ENCODE results near the gene IGFBP7. TPM values are rescaled to one million over a fixed set of nuclear protein-coding genes. Genes with fewer than 3 reads are reported as not detected.

IGFBP7 gene
- total RNA-seq, 4 donors from 2014 or later: 1,415 to 3,184 (median 2,179) TPM

DNA sequence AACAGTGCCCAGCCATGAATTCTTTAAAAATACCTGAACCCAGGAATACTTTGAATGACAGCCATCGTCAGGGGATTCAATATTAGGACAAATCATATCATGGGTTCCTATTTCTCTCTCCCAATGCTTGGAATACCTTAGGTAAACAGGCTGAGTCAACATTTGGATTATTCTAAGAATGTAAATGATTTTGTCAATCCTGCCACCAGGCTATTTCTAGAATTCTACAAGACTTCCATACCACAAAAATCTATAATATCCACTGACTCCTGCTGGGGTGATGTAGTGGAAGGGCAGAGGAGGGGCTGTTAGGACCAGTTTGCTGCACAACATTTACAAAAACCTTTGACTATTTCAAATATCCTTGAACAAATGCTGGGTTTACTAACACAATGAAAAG lies 65.2 kb downstream of the IGFBP7 start:
- Histone ChIP-seq H3K36me3 (no peaks in the 10 kb centered on the region), H3K27me3 (no peaks in the 10 kb centered on the region), H3K4me3 (no peak overlapping the region), H3K27ac (peak overlapping the region; percentile 4 to 79 (median 47)), H3K4me1 (peaks cover 0 to 72% (median 26%) of the 10 kb centered on the region in 4 donors), H3K9me3 (no peaks in the 10 kb centered on the region)
- WGBS, 2 donors: 95 to 100% methylated on average over 1 of the region's 1 CpG
- no peak for TF ChIP-seq POLR2A (IDR thresholded peaks at IDR 0.05)
- no peak for TF ChIP-seq EP300 (IDR thresholded peaks at IDR 0.05)
- TF ChIP-seq, protein P1, sequence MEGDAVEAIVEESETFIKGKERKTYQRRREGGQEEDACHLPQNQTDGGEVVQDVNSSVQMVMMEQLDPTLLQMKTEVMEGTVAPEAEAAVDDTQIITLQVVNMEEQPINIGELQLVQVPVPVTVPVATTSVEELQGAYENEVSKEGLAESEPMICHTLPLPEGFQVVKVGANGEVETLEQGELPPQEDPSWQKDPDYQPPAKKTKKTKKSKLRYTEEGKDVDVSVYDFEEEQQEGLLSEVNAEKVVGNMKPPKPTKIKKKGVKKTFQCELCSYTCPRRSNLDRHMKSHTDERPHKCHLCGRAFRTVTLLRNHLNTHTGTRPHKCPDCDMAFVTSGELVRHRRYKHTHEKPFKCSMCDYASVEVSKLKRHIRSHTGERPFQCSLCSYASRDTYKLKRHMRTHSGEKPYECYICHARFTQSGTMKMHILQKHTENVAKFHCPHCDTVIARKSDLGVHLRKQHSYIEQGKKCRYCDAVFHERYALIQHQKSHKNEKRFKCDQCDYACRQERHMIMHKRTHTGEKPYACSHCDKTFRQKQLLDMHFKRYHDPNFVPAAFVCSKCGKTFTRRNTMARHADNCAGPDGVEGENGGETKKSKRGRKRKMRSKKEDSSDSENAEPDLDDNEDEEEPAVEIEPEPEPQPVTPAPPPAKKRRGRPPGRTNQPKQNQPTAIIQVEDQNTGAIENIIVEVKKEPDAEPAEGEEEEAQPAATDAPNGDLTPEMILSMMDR (IDR thresholded peaks at IDR 0.05): no peak
- DNase-seq (ENCODE audit: low spot score in 2 of 2): no peak

DNA sequence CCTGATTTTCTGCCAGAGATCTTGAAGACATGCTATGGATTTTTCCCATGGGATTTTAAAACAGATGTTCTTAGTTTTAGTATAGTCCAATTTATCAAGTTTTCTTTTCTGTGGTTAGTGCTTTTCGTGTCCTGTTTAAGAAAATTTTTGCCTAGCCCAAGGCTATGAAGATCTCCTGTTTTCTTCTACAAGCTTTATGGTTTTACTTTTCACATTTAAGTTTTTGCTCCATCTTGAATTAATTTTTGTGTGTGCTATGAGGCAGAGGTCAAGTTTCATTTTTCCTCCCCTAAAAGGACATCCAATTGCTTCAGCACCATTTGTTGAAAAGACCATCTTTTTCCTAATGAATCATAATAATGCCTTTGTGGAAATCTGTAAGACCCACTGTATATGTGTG lies 65.9 kb downstream of the IGFBP7 start:
- Histone ChIP-seq H3K4me3 (no peak overlapping the region), H3K27me3 (no peaks in the 10 kb centered on the region), H3K36me3 (no peaks in the 10 kb centered on the region), H3K4me1 (peaks cover 0 to 79% (median 26%) of the 10 kb centered on the region in 4 donors), H3K9me3 (no peaks in the 10 kb centered on the region), H3K27ac (peak overlapping the region in 3 of 4 donors; percentile 4 to 79 (median 76))
- TF ChIP-seq, protein P1 (IDR thresholded peaks at IDR 0.05): no peak
- TF ChIP-seq POLR2A (IDR thresholded peaks at IDR 0.05) (no peak), EP300 (IDR thresholded peaks at IDR 0.05) (no peak)
- WGBS, 2 donors: 28 to 34% methylated on average over 1 of the region's 1 CpG
- DNase-seq (ENCODE audit: low spot score in 2 of 2): no peak

DNA sequence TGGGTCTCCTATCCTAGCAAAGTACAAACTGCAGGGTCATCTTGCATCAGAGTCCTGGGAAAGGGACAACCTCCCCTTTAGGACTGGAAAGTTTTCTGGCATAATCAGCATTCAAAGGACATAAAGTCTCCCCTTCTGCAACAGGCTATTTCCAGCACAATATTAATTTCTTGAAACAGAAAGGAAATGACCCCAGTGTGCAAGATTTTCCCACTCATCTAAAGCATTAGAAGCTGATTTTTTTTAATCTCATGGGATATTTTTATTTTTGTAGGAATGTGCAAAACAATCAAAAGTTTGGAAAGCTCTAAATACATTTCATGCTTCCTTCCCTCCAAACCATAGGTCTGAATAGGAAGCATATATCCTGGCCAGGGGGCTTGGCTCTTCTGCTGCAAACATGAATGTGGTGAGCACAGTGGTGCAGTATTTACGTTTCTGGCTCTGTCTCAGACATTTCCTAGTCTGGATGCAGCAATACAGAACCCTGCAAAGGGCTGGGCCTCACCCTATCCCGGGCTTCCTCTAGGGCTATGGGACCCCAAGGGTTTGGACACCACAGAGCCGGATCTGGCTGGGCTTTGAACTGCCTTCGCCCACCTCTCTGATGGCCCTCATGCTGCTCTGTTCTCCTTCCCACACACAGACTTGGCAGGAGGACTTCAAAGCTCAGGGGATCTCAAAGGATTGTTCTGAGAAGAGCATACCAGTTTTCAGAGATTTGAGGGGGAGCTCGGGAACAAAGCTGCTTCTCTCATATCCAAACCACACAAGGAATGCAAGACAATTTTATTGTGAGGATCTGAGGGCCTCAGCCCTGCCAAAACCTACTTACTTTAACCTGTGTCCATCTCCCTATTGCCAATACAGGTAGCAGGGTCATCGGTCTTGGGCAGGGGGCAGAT lies 66.6 kb downstream of the IGFBP7 start:
- peak in 1 of 2 donors; percentile 25 for DNase-seq (ENCODE audit: low spot score in 2 of 2)
- Histone ChIP-seq H3K27ac (peak overlapping the region; percentile 4 to 79 (median 69)), H3K27me3 (no peaks in the 10 kb centered on the region), H3K36me3 (no peaks in the 10 kb centered on the region), H3K4me1 (peaks cover 0 to 76% (median 26%) of the 10 kb centered on the region in 4 donors), H3K9me3 (no peaks in the 10 kb centered on the region), H3K4me3 (no peak overlapping the region)
- TF ChIP-seq EP300 (IDR thresholded peaks at IDR 0.05): peak in 1 of 2 donors; percentile 48
- TF ChIP-seq, protein P1 (IDR thresholded peaks at IDR 0.05): no peak
- 44 to 48% methylated on average over 6 of the region's 6 CpGs for WGBS, 2 donors

DNA sequence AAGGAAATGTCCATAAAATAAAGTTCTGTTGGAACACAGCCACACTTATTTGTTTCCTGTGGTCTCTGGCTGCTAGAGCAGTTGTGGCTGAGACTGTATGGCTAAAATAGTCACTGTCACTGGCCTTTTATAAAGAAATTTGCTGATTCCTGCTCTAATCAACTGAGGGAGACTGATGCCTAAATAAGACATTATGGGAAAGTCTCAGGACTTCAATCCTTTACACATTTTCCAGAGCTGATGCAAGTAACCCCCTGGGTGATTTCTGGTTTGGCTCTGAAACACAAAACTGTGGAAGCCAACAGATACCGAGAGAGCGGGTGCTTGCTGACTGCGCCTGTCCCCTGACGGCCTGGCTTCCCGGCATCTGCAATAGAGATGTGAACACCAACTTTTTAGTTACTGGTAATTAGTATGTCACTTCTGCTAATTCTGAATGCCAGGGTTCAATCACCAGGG lies 67.4 kb downstream of the IGFBP7 start:
- peaks cover 0 to 1% (median 0%) of the 10 kb centered on the region in 3 donors for H3K36me3 ChIP-seq
- WGBS, 2 donors: 43 to 56% methylated on average over 5 of the region's 5 CpGs
- peaks cover 0 to 79% (median 26%) of the 10 kb centered on the region in 4 donors for H3K4me1 ChIP-seq
- TF ChIP-seq, protein P1 (IDR thresholded peaks at IDR 0.05): no peak
- peak in 1 of 2 donors; percentile 61 for TF ChIP-seq EP300 (IDR thresholded peaks at IDR 0.05)
- H3K4me3 ChIP-seq: no peak overlapping the region
- H3K9me3 ChIP-seq: no peaks in the 10 kb centered on the region
- peak overlapping the region in 3 of 4 donors; percentile 62 to 77 (median 76) for H3K27ac ChIP-seq
- peak; percentile 25 to 69 for DNase-seq (ENCODE audit: low spot score in 2 of 2)
- no peaks in the 10 kb centered on the region for H3K27me3 ChIP-seq

DNA sequence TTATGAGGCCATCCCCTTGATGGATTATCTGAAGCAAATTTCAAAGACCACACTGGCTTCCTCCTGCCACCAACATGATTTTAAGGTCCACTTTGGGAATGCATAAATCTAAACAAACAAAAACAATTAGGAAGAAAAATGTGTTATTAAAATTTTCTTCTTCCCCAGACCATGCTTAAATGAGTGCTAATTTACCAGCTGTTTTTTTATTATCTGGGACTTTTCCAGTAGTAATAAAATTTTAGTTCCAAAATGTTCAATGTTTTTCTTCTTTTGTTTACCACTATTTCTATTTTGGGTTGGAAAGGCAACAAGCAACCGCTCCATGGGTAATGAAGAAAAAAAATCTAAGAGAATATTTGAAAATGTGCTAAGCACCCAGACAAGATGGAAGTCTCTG lies 69.2 kb downstream of the IGFBP7 start:
- Histone ChIP-seq H3K27me3 (no peaks in the 10 kb centered on the region), H3K4me1 (peaks cover 0 to 71% (median 26%) of the 10 kb centered on the region in 4 donors), H3K27ac (peak overlapping the region in 2 of 4 donors; percentile 76 to 77), H3K9me3 (no peaks in the 10 kb centered on the region), H3K36me3 (peaks cover 0 to 12% (median 0%) of the 10 kb centered on the region in 3 donors), H3K4me3 (no peak overlapping the region)
- no peak for DNase-seq (ENCODE audit: low spot score in 2 of 2)
- TF ChIP-seq POLR2A (IDR thresholded peaks at IDR 0.05) (no peak), EP300 (IDR thresholded peaks at IDR 0.05) (no peak)
- TF ChIP-seq, protein P1 (IDR thresholded peaks at IDR 0.05): no peak
- WGBS, 2 donors: 54 to 56% methylated on average over 1 of the region's 1 CpG
